ENCODE data around the gene RIMBP2.
A peak's percentile ranks its signal among the peaks of the same experiment; 100 is the strongest.

The RIMBP2 gene, protein sequence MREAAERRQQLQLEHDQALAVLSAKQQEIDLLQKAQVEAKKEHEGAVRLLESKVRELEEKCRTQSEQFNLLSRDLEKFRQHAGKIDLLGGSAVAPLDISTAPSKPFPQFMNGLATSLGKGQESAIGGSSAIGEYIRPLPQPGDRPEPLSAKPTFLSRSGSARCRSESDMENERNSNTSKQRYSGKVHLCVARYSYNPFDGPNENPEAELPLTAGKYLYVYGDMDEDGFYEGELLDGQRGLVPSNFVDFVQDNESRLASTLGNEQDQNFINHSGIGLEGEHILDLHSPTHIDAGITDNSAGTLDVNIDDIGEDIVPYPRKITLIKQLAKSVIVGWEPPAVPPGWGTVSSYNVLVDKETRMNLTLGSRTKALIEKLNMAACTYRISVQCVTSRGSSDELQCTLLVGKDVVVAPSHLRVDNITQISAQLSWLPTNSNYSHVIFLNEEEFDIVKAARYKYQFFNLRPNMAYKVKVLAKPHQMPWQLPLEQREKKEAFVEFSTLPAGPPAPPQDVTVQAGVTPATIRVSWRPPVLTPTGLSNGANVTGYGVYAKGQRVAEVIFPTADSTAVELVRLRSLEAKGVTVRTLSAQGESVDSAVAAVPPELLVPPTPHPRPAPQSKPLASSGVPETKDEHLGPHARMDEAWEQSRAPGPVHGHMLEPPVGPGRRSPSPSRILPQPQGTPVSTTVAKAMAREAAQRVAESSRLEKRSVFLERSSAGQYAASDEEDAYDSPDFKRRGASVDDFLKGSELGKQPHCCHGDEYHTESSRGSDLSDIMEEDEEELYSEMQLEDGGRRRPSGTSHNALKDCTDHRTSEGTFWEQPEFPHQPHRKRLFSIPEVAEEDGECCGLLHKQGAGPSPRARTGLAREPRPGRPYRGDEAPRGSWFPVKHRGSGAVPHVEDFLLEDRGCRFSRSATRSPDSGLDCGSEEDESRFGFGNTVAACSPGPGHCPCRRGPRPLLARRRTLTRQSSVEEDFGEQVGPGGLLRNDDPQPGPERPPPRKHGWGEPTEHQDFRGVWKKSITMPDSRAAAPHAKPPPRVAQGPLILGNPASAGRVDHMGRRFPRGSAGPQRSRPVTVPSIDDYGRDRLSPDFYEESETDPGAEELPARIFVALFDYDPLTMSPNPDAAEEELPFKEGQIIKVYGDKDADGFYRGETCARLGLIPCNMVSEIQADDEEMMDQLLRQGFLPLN (N-terminal part only)

GRCh38 chr12:130715998-130716968 lies at the start of gene RIMBP2:
Gene RIMBP2, minus strand, starts transcription at chr12:130716299. Its CDS starts 237,286 bp downstream, at chr12:130479013.
- peak within 1 kb of the TSS; percentile 17 for H3K4me3 ChIP-seq (ENCODE audit: control insufficient read depth, low read depth, low read length)
- TF ChIP-seq CTCF (IDR thresholded peaks at IDR 0.05; ENCODE audit: control insufficient read depth, insufficient read depth, low read depth, low read length, missing control alignments): no peak
- no peak for DNase-seq (ENCODE audit: low read depth)

- no peak overlapping the region for H3K4me3 ChIP-seq (ENCODE audit: control insufficient read depth, low read depth, low read length)
- no peak for TF ChIP-seq CTCF (IDR thresholded peaks at IDR 0.05; ENCODE audit: control insufficient read depth, insufficient read depth, low read depth, low read length, missing control alignments)
- DNase-seq (ENCODE audit: low read depth): no peak
These were observed 49.1 kb upstream of the RIMBP2 start for GRCh38 chr12:130765186-130765659.

- TF ChIP-seq CTCF (IDR thresholded peaks at IDR 0.05; ENCODE audit: control insufficient read depth, insufficient read depth, low read depth, low read length, missing control alignments): no peak
- H3K4me3 ChIP-seq (ENCODE audit: control insufficient read depth, low read depth, low read length): no peak overlapping the region
- no peak for DNase-seq (ENCODE audit: low read depth)
These were observed 48.5 kb upstream of the RIMBP2 start for GRCh38 chr12:130764475-130765185.

DNA sequence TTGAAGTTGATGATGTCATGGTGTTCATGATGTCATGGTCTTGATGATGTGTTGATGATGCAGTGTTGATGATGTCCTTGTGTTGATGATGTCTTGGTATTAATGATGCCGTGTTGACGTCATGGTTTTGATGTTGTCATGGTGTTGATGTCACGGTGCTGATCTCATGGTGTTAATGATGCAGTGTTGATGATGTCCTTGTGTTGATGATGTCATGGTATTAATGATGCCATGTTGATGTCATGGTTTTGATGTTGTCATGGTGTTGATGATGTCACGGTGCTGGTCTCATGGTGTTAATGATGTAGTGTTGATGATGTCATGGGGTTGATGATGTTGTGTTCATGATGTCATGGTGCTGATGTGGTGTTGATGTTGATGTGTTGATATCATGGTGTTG lies 48.0 kb upstream of the RIMBP2 start:
- DNase-seq (ENCODE audit: low read depth): no peak
- no peak overlapping the region for H3K4me3 ChIP-seq (ENCODE audit: control insufficient read depth, low read depth, low read length)
- TF ChIP-seq CTCF (IDR thresholded peaks at IDR 0.05; ENCODE audit: control insufficient read depth, insufficient read depth, low read depth, low read length, missing control alignments): no peak

DNA sequence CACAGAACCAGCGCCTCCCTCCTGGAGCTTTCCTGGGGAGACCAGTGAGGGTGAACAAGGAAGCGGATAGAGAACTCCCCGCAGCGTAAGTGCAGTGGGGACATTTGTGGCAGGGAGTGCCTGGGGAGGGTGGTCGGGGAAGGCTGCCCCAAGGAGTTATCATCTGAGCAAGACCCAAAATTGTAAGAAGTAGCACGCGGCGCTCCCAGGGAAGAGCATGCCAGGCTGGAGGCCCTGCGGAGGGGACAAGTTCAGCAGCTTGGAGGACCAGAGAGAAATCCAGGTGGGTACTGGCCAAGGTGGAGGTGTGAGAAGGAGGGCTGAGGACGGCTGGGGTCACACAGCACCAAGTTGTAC lies 46.2 kb upstream of the RIMBP2 start:
- no peak for DNase-seq (ENCODE audit: low read depth)
- no peak overlapping the region for H3K4me3 ChIP-seq (ENCODE audit: control insufficient read depth, low read depth, low read length)
- no peak for TF ChIP-seq CTCF (IDR thresholded peaks at IDR 0.05; ENCODE audit: control insufficient read depth, insufficient read depth, low read depth, low read length, missing control alignments)

All from AG09309 (cell line).